ENCODE measurements around the gene DHCR24.

DNA sequence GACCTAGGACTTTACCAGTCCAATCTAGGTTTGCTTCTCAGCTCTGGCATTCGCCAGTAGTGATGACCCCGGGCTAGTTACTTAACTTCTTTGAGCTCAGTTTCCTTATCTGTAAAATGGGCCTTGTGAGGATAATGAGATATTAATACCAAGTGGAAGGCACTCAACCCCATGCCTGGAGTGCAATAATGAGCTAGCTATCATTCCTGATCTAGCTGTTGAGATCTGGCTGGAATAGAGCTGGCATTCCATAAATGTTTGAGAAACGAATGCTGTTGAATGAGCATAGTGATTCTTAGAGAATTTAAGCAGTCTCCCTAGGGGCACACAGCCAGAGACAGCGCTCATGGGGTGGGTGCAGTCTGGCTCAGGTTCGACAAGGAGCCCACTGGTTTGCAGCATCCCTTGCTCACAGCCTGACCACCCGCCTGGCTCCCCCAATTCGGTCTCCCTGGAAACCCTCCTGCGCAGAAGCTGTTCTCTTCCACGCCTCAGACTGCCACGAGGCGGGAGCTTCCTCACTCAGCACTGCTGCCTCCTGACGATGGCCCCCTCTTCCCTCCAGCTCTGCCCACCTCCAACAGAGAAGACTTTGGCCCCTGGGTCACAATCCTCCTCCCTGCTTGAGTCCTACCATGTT lies 32.5 kb downstream of the DHCR24 start:
- TF ChIP-seq, protein P1, sequence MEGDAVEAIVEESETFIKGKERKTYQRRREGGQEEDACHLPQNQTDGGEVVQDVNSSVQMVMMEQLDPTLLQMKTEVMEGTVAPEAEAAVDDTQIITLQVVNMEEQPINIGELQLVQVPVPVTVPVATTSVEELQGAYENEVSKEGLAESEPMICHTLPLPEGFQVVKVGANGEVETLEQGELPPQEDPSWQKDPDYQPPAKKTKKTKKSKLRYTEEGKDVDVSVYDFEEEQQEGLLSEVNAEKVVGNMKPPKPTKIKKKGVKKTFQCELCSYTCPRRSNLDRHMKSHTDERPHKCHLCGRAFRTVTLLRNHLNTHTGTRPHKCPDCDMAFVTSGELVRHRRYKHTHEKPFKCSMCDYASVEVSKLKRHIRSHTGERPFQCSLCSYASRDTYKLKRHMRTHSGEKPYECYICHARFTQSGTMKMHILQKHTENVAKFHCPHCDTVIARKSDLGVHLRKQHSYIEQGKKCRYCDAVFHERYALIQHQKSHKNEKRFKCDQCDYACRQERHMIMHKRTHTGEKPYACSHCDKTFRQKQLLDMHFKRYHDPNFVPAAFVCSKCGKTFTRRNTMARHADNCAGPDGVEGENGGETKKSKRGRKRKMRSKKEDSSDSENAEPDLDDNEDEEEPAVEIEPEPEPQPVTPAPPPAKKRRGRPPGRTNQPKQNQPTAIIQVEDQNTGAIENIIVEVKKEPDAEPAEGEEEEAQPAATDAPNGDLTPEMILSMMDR (conservative IDR thresholded peaks at IDR 0.05), result no peak
- TF ChIP-seq ZFX (IDR thresholded peaks at IDR 0.05), result no peak
